ENCODE results near the gene ISG20L2. TPM values are rescaled to one million over a fixed set of nuclear protein-coding genes. Genes with fewer than 3 reads are reported as not detected.
"Not testable (repeated sequence)": the region's sequence is repeated elsewhere in the genome, so short reads cannot be mapped to it uniquely, and the experiment has no call there.

The ISG20L2 gene
- polyA plus RNA-seq (2012; ENCODE audit: insufficient read depth, insufficient read length) = 44.6 TPM

GRCh38 chr1:156728599-156729462, at the start of gene ISG20L2:
Gene ISG20L2 (minus strand): TSS chr1:156728766. CDS start chr1:156727652, 1,114 bp downstream.
- DNase-seq (ENCODE audit: low read depth, low spot score) = peak; percentile 97
- peak within 1 kb of the TSS; percentile 100 for H3K4me3 ChIP-seq (ENCODE audit: low read length)

- no peak overlapping the region for H3K4me3 ChIP-seq (ENCODE audit: low read length)
- DNase-seq (ENCODE audit: low read depth, low spot score) = no peak
These were observed 49.0 kb upstream of the ISG20L2 start for GRCh38 chr1:156777573-156777972.

GRCh38 chr1:156776942-156777341, 48.4 kb upstream of the ISG20L2 start:
- no peak for DNase-seq (ENCODE audit: low read depth, low spot score)
- H3K4me3 ChIP-seq (ENCODE audit: low read length) = no peak overlapping the region

GRCh38 chr1:156775799-156776198, 47.2 kb upstream of the ISG20L2 start:
- DNase-seq (ENCODE audit: low read depth, low spot score) = no peak
- no peak overlapping the region for H3K4me3 ChIP-seq (ENCODE audit: low read length)

GRCh38 chr1:156773607-156774006, 45.0 kb upstream of the ISG20L2 start:
- no peak overlapping the region for H3K4me3 ChIP-seq (ENCODE audit: low read length)
- DNase-seq (ENCODE audit: low read depth, low spot score) = no peak

DNA sequence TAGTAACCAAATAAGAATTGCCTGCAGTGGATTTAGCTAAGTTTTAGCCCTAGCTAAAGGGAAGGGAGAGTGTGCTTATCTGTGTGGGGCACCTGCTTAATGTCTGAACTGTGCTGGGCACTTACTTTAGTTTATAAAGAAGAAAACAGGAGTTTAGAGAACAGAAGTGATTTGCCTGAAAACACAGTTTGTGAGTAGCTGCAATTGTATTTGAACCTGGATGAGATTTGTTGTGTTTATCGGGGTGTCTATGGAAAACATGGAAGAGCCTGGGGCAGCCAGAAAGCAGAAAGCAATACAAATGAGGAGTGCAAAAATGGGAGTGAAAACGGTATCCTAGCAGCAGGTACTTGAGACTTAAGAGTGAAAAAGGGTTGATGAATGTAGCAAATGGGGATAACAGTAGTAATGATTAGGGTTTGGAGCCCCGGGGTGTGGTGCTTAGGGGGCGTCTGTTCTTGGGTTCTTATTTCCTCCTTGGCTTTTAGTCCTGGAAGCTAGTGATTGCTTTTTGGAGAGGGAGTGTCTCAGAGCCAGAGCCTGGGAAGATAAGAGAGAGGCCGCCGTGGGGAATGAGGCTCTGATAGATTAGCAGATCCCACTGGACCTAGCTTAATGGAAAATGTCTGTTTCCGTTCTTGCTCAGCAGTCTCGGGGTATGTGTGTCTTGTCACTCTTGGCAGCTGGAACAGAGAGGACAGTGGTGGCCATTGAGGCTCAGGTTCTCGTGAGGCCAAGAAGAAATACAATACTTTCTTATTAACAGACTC, 44.3 kb upstream of the ISG20L2 start:
- no peak for DNase-seq (ENCODE audit: low read depth, low spot score)
- no peak overlapping the region for H3K4me3 ChIP-seq (ENCODE audit: low read length)

- H3K4me3 ChIP-seq (ENCODE audit: low read length) = no peak overlapping the region
- no peak for DNase-seq (ENCODE audit: low read depth, low spot score)
These were observed 43.7 kb upstream of the ISG20L2 start for GRCh38 chr1:156772222-156772621.

DNA sequence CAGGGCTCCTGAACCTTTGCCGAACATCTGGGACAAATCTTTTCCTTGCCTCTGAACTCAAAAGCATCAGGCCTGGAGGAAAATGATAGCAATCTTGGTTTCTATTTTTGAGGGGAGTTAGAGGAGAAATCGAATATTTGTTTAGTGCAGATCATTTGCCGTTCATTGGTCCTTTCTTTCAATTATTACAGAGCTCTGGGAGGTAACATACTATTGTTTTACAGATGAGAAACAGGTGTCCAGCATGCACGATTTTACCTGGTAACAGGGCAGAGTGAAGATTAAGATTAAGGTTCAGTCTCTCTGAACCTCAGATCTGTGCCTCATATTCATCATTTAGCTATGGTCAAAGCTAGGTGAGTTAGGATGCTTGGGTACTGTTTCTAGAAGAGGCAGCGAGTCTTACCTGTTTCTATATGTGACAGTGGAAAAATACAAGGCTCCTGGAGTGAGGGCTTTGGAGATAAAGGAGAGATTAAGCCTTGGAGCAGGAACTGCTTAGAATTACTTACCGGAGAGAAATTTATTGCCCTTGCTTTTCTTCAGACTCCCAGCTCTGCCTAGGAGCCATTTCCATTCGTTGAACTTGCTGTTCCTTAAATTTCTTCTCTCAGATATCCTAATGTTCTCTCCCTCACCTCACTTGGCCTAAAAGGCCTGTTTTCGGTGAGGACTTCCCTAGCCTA, 40.2 kb upstream of the ISG20L2 start:
- H3K4me3 ChIP-seq (ENCODE audit: low read length) = peak overlapping the region; percentile 92
- DNase-seq (ENCODE audit: low read depth, low spot score) = no peak

- no peak for DNase-seq (ENCODE audit: low read depth, low spot score)
- H3K4me3 ChIP-seq (ENCODE audit: low read length) = peak overlapping the region; percentile 92
These were observed 39.5 kb upstream of the ISG20L2 start for GRCh38 chr1:156767879-156768604.

DNA sequence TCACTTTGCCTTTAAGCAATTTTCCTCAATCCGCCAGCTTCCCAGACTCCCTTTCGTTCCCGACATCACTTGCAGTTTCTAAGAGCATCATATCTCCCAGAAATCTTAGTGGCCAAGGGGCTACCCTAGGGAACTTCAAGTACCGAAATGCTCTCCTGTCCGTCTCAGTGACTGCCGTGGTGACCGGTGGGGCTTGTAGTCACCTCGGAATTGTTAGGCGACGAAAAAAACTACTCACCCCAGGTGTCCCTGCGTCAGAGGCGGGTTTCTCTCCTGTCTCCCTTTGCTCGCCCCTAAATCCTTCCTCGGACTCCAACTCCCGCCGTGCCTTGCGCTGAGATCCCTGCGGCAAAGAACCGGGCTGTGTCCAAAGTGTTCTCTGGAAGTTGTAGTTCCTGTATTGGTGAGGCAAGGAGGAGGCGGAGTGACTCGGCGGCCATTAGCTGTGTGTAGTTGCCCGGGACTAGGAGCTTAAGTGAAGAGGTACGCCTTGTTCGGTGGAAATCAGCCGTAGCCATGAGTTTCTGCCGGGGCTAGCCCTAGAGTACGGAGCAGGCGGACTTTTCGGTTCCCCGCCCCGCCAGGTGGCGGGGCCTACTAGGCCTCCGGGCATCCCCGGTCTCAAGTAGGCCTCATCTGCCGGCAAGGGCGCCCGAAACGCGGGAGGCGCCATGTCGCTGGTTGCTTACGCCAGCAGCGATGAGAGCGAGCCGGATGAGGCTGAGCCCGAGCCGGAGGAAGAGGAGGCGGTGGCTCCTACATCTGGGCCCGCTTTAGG, 38.7 kb upstream of the ISG20L2 start, which contains the start of gene PRCC:
Gene PRCC (plus strand): TSS at position 435 of the 778 bp plus-strand sequence. CDS start 237 bp downstream, at position 672.
- peak within 1 kb of the TSS; percentile 92 for H3K4me3 ChIP-seq (ENCODE audit: low read length)
- peak; percentile 100 for DNase-seq (ENCODE audit: low read depth, low spot score)

- H3K4me3 ChIP-seq (ENCODE audit: low read length) = peak overlapping the region; percentile 92
- DNase-seq (ENCODE audit: low read depth, low spot score) = no peak
These were observed 37.9 kb upstream of the ISG20L2 start for GRCh38 chr1:156766298-156767100.

GRCh38 chr1:156765666-156766065, 37.1 kb upstream of the ISG20L2 start:
- no peak for DNase-seq (ENCODE audit: low read depth, low spot score)
- H3K4me3 ChIP-seq (ENCODE audit: low read length) = no peak overlapping the region

GRCh38 chr1:156765136-156765535, 36.6 kb upstream of the ISG20L2 start:
- DNase-seq (ENCODE audit: low read depth, low spot score); H3K4me3 ChIP-seq (ENCODE audit: low read length): not testable (repeated sequence)

GRCh38 chr1:156760796-156761104, 32.2 kb upstream of the ISG20L2 start:
- no peak for DNase-seq (ENCODE audit: low read depth, low spot score)
- H3K4me3 ChIP-seq (ENCODE audit: low read length) = no peak overlapping the region

DNA sequence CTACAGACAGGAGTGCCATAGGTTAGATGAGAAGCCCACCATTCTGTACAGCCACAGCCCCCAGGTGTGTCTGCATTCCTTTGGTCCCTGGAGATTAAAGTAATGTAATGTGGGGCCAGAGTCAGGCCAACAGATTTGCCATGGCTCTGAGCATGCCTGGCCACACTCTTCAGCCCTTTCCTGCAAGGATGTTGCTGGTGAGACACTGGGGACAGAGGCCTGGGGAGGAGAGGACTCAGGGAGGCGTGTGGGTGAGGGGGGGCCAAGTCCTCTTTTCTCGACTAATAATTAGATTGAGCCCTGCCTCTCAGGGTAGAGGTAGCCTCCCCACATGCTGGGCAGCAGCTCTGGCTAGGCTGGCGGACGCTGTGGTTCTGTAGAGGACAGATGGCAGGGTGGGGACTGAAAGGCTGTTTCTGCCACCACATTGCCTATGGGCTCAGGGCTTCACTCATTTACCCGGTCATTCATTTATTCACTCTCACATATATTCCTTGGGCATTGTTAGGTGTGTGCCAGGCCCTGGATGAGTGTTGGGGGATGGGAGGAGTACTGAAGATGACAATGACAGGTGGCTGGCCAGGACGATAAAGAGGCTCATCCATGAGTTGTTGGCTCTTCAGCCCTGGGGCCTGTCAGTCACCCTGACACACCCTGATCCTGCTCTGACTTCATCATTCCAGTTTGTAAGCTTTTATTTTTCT, 31.7 kb upstream of the ISG20L2 start:
- no peak overlapping the region for H3K4me3 ChIP-seq (ENCODE audit: low read length)
- no peak for DNase-seq (ENCODE audit: low read depth, low spot score)

GRCh38 chr1:156757572-156758253, 29.1 kb upstream of the ISG20L2 start:
- DNase-seq (ENCODE audit: low read depth, low spot score); H3K4me3 ChIP-seq (ENCODE audit: low read length): not testable (repeated sequence)
